Erythroblast (primary cell): ENCODE data around the gene ATG3.

Experiments
- GATA1 ChIP-seq: IDR thresholded peaks from 2 replicates; pipeline ENCODE4 v1.6.1; 2011; ENCODE audit warnings: low read depth, mild to moderate bottlenecking, control low read depth, low read length, moderate library complexity
- POLR2A ChIP-seq: IDR thresholded peaks from 2 replicates; pipeline ENCODE4 v1.6.1; 2011; ENCODE audit warnings: mild to moderate bottlenecking, low read length

DNA sequence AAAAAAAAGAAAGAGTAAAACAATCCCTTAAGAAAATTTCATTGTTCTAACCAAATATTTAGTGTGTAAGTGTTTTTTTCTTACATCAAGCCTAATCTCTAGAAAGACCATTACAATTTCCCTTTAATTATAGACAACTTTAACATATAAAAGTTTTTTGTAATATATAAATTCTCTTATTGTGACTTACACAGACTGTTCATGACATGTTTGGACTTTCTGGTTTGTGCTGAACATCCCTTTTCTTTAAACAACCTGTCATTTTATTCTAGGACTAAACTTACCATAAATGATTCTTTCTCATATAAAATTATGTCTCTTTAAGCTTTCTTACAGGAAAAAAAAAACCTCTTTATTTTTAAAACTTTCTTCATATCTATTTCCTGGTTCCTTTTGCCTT is 49.4 kb downstream of the ATG3 start:
- TF ChIP-seq POLR2A = no peak
- TF ChIP-seq GATA1 = no peak
